Thyroid gland (tissue), 4 donors: ENCODE data around the gene AK3. TPM values are rescaled to one million over a fixed set of nuclear protein-coding genes. Genes with fewer than 3 reads are reported as not detected.

Experiments
- DNase-seq, 2 donors: peaks; one replicate each; pipeline ENCODE4 v3.0.0-alpha.2; 2019
- H3K27ac ChIP-seq, 3 donors: fragments of 200-600 bp; sonication (generic); 1 replicate in 2 of 3; 2 replicates in 1 of 3; pipeline ENCODE4 v1.5.1; 2016 to 2019; ENCODE audit warnings: mild to moderate bottlenecking in 1 of 3, moderate library complexity in 1 of 3
- H3K27me3 ChIP-seq: fragments of 200-600 bp; sonication (generic); one replicate; pipeline ENCODE4 v1.5.1; 2019
- H3K36me3 ChIP-seq, 2 donors: fragments of 200-600 bp; sonication (generic); one replicate each; pipeline ENCODE4 v1.5.1; 2016 to 2019
- H3K4me1 ChIP-seq, 2 donors: fragments of 200-600 bp; sonication (generic); one replicate each; pipeline ENCODE4 v1.5.1; 2017 to 2019
- H3K4me3 ChIP-seq, 3 donors: fragments of 200-600 bp; sonication (generic); replicated peaks in 1 of 3; 1 replicate in 2 of 3; 2 replicates in 1 of 3; pipeline ENCODE4 v1.5.1; 2016; ENCODE audit warnings: mild to moderate bottlenecking in 1 of 3
- H3K9me3 ChIP-seq: fragments of 200-600 bp; sonication (generic); one replicate; pipeline ENCODE4 v1.5.1; 2017
- POLR2A ChIP-seq, 2 donors: fragments of 450-650 bp; IDR thresholded peaks; one replicate each; pipeline ENCODE4 v1.6.1; 2017; ENCODE audit warnings: antibody characterized with exemption in 2 of 2, mild to moderate bottlenecking in 2 of 2, moderate library complexity in 1 of 2
- WGBS, 2 donors: methylation state at CpG; one replicate each; pipeline ENCODE4 v1.1.5; 2017; 5-methylcytosine and 5-hydroxymethylcytosine counted together
- intact Hi-C: fragments of 100-400 bp; cut with DNase I; formaldehyde crosslinking; loops from one replicate; pipeline ENCODE4 v1.15.1; 2023
- total RNA-seq, 4 donors: library from RNA; depleted of rRNA; stranded (reverse); fragments of >200 nt; gene quantifications; one replicate each; pipeline ENCODE4 v1.2.3, GENCODE V29; 2016
- TF ChIP-seq, protein P1 (sequence below), 6 experiments: fragments of 200-600 bp in 3 of 6; fragments of 450-650 bp in 3 of 6; sonication (generic) in 3 of 6; IDR thresholded peaks; one replicate each; pipeline ENCODE4 v1.5.1; 2016 to 2019; ENCODE audit warnings: antibody characterized with exemption in 6 of 6, mild to moderate bottlenecking in 2 of 6, inconsistent platforms in 1 of 6, moderate library complexity in 1 of 6

Gene AK3
- total RNA-seq, 4 donors from 2014 or later = 90.1 to 101 (median 92.7) TPM

DNA sequence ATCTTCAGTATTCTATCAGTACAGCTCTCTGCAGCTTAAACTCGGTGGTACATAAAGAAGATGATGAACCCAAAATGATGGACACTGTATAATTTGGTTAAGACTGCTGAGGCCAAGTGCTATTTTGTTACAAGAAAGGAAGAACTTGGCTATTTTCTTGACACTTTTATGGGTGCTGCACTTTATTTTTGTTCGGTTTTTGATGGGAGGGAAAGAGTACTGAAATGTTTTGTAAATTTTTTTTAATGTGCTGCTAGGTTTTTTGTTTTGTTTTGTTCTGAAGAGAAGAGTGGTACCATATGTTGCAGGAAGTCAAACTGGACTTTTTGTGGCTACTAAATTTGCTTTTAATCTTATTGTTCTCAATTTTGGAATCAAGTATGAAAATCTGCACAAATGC lies 35.0 kb downstream of the AK3 start:
- Histone ChIP-seq H3K27ac (no peak overlapping the region), H3K36me3 (peaks cover 0 to 16% of the 10 kb centered on the region in 2 donors), H3K4me3 (no peak overlapping the region), H3K27me3 (no peaks in the 10 kb centered on the region), H3K4me1 (peaks cover 0 to 5% of the 10 kb centered on the region in 2 donors), H3K9me3 (no peaks in the 10 kb centered on the region)
- TF ChIP-seq, protein P1, sequence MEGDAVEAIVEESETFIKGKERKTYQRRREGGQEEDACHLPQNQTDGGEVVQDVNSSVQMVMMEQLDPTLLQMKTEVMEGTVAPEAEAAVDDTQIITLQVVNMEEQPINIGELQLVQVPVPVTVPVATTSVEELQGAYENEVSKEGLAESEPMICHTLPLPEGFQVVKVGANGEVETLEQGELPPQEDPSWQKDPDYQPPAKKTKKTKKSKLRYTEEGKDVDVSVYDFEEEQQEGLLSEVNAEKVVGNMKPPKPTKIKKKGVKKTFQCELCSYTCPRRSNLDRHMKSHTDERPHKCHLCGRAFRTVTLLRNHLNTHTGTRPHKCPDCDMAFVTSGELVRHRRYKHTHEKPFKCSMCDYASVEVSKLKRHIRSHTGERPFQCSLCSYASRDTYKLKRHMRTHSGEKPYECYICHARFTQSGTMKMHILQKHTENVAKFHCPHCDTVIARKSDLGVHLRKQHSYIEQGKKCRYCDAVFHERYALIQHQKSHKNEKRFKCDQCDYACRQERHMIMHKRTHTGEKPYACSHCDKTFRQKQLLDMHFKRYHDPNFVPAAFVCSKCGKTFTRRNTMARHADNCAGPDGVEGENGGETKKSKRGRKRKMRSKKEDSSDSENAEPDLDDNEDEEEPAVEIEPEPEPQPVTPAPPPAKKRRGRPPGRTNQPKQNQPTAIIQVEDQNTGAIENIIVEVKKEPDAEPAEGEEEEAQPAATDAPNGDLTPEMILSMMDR (IDR thresholded peaks at IDR 0.05) = no peak
- no peak for TF ChIP-seq POLR2A (IDR thresholded peaks at IDR 0.05)
- DNase-seq = no peak
- intact Hi-C loops = no loop called here
- WGBS, 2 donors = 70 to 95% methylated on average over 2 of the region's 2 CpGs

GRCh38 chr9:4704129-4704528 lies 36.9 kb downstream of the AK3 start:
- H3K4me1 ChIP-seq = peaks cover 0 to 6% of the 10 kb centered on the region in 2 donors
- DNase-seq = no peak
- no peak overlapping the region for H3K4me3 ChIP-seq
- H3K27ac ChIP-seq = no peak overlapping the region
- WGBS, 2 donors = 97 to 98% methylated on average over 2 of the region's 2 CpGs
- peaks cover under 1 to 16% of the 10 kb centered on the region in 2 donors for H3K36me3 ChIP-seq
- intact Hi-C loops = no loop called here
- no peaks in the 10 kb centered on the region for H3K9me3 ChIP-seq
- TF ChIP-seq, protein P1 (IDR thresholded peaks at IDR 0.05) = no peak
- TF ChIP-seq POLR2A (IDR thresholded peaks at IDR 0.05) = no peak
- no peaks in the 10 kb centered on the region for H3K27me3 ChIP-seq

DNA sequence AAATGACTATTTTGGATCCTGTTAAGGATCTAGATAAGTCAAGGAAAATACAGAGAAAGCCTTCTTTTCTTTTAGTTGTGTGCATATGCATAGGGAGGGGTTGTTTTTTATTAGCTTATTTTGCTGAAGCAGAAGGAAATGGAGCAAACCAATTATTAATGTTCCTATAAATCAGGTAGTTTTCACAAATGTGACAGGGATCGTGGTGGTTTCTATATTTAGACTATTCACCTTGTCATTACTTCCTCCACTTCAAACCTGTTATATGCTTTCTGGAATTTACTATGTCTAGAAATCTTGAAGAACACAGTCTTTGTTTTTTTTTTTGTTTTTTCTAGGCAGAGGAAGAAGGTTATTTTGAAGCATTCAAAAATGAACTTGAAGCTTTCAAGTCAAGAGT lies 39.5 kb downstream of the AK3 start:
- intact Hi-C loops = no loop called here
- 22 to 25% methylated on average over 1 of the region's 1 CpG for WGBS, 2 donors
- Histone ChIP-seq H3K4me3 (no peak overlapping the region), H3K9me3 (no peaks in the 10 kb centered on the region), H3K36me3 (peaks cover 6 to 26% of the 10 kb centered on the region in 2 donors), H3K27ac (no peak overlapping the region), H3K4me1 (peaks cover 0 to 6% of the 10 kb centered on the region in 2 donors), H3K27me3 (no peaks in the 10 kb centered on the region)
- DNase-seq = no peak
- no peak for TF ChIP-seq POLR2A (IDR thresholded peaks at IDR 0.05)
- TF ChIP-seq, protein P1 (IDR thresholded peaks at IDR 0.05) = no peak

DNA sequence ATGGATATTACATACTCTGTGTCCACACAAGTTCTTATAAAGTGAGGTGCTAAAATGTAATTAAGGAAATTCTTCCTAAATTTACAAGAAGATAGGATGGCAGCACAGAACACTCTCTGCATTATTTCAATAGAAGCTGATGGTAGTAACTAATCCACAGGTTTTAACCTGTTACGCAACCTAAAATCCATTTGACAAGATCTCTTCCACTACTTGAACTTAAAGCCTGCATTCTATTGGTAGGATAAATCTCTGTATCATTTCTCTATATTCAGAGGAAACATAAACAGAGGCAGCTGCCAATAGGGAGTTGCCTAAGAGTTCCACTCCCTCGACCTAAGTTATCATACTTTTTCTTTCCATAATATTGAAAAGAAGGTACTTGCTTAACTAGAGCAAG lies 40.1 kb downstream of the AK3 start:
- Histone ChIP-seq H3K27ac (no peak overlapping the region), H3K9me3 (no peaks in the 10 kb centered on the region), H3K4me1 (peaks cover 0 to 6% of the 10 kb centered on the region in 2 donors), H3K4me3 (no peak overlapping the region), H3K36me3 (peaks cover 6 to 21% of the 10 kb centered on the region in 2 donors), H3K27me3 (no peaks in the 10 kb centered on the region)
- no peak for DNase-seq
- 93 to 97% methylated on average over 2 of the region's 2 CpGs for WGBS, 2 donors
- TF ChIP-seq POLR2A (IDR thresholded peaks at IDR 0.05) = no peak
- TF ChIP-seq, protein P1 (IDR thresholded peaks at IDR 0.05) = no peak
- intact Hi-C loops = no loop called here

GRCh38 chr9:4700091-4700490 lies 40.9 kb downstream of the AK3 start:
- peaks cover 6 to 20% of the 10 kb centered on the region in 2 donors for H3K36me3 ChIP-seq
- peaks cover 0 to 6% of the 10 kb centered on the region in 2 donors for H3K4me1 ChIP-seq
- H3K27ac ChIP-seq = no peak overlapping the region
- DNase-seq = no peak
- 95 to 97% methylated on average over 3 of the region's 3 CpGs for WGBS, 2 donors
- no peak overlapping the region for H3K4me3 ChIP-seq
- H3K27me3 ChIP-seq = no peaks in the 10 kb centered on the region
- no peak for TF ChIP-seq POLR2A (IDR thresholded peaks at IDR 0.05)
- TF ChIP-seq, protein P1 (IDR thresholded peaks at IDR 0.05) = no peak
- no peaks in the 10 kb centered on the region for H3K9me3 ChIP-seq
- intact Hi-C loops = no loop called here
